DMS 273 (cell line): ENCODE results near the gene IL11.

Source experiments
- DNase-seq: peaks from one replicate; lab custom pipeline; 2025; ENCODE audit not compliant: unreplicated experiment; lab: John Stamatoyannopoulos, UW

IL11 gene

DNA sequence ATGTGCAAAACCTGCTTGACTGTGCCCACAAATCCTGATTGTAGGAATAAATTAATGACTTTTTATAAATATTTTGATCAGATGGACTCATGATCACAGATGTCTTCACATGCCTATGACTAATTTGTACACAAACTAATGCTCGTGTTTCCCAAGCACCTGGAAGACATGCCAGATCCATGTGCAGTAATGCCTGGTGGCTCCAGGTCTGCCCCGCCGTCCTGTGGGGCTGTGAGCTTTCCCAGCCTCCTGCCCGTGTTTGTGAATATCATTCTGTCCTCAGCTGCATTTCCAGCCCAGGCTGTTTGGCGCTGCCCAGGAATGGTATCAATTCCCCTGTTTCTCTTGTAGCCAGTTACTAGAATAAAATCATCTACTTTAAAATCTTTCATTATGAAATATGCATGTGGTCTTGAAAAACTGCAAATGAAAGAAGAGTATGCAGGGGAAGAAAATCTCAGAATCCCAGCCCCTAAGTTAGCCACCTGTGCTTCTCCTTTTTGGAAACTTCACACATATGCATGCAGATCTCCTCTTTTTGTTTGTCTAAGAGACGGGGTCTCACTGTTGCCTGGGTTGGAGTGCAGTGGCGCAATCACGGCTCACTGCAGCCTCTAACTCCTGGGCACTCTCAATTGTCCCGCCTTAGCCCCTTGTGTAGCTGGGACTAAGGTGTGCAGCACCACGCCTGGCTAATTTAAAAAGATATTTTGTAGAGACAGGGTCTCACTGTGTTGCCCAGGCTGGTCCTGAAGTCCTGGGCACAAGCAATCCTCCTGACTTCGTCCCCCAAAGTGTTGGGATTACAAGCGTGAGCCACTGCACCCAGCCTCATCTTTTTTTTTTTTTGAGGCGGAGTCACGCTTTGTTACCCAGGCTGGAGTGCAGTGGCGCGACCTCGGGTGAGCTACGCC is 21.7 kb upstream of the IL11 start:
- DNase-seq, result peak; percentile 59

DNA sequence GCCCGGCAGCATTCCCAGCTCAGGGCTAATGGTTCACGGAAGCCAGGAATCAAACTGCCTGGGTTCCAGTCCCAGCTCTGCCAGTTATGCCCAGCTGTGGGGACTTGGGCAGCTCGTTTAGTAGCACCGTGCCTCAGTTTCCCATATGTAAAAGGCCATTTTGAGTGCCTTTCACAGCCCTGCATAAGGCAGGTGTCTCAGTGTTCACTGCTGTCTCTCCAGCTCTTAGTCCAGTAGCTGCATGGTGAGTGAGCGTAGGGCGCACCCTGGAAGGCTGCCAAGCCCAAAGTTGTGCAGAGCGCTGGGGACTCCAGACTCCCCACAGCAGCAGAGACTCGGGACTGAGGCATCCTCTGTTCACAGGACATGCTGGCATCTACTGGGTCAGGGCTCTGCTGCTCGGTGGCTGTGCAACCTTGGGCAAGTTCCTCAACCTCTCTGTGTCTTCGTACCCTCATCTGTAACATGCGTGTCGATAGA is 21.0 kb upstream of the IL11 start:
- peak; percentile 59 for DNase-seq

DNA sequence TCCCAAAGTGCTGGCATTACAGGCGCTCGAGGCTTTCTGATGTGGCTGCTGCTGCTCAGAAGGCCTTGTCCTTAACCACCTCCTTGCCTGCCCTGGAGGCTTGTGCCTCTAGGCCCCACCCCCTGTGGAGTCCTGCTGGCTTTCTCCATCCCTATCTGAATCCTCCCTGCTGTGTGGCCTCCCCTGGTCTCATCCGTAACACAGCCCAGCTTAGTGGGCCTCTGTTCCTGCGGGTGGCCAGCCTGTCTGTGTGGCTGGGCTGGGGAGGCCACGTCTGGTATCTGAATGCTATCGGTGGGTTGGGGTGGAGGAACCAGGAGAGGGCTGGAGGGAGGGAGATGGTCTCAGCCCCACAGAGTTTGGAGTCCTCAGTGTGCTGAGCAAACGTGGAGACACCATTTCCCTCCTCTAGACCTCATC is 20.2 kb upstream of the IL11 start:
- peak; percentile 63 for DNase-seq

DNA sequence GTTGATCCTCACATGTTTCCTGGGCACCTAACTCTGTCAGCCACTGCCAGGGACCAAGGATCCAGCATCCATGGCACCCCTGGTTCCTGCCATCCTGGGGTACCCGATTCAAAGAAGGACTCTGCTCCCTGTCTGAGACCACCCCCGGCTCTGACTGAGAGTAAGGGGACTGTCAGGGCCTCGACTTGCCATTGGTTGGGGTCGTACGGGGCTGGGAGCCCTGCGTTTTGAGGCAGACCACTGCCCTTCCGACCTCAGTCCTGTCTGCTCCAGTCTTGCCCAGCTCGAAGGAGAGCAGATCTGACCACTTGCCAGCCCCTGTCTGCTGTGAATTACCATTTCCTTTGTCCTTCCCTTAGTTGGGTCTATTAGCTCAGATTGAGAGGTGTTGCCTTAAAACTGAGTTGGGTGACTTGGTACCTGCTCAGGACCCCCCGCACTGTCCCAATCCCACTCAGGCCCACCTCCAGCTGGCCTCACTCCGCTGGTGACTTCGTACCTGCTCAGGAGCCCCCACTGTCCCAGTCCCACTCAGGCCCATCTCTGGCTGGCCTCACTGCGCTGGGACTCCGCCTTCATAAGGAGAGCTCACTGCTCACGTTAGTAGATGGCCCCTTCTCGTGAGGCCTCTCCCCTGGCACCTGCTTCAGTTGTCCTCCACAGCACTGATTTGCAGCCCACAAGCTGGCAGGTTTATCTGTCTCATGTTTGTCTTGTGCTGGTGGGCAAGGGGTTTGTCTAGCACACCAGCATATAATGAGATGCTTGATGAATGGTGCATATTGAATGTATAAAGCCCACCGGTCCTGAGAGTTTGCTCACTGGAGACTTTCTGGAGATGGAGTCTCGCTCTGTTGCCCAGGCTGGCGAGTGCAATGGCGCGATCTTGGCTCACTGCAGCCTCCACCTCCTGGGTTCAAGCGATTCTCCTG is 19.4 kb upstream of the IL11 start:
- DNase-seq, result no peak

DNA sequence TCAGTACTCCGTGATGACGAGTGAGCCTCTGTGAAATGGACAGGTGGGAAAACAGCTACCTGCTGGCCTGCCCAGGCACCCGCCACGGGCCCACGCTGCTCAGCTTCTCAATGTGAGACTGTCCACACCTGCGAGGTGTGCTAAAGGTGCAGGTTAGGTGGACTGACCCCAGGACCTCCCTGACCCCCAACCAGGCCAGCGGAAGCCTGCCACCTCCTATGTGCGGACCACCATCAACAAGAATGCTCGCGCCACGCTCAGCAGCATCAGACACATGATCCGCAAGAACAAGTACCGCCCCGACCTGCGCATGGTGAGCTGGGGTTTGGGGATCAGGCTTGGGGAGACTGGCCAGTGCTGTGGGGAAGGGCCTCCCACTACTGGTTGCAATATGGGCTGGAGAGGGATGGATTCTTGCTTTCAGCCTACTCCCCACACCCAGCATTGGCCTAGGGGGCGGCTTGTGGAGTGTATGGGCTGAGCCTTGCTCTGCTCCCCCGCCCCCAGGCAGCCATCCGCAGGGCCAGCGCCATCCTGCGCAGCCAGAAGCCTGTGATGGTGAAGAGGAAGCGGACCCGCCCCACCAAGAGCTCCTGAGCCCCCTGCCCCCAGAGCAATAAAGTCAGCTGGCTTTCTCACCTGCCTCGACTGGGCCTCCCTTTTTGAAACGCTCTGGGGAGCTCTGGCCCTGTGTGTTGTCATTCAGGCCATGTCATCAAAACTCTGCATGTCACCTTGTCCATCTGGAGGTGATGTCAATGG is 17.7 kb upstream of the IL11 start:
- no peak for DNase-seq

DNA sequence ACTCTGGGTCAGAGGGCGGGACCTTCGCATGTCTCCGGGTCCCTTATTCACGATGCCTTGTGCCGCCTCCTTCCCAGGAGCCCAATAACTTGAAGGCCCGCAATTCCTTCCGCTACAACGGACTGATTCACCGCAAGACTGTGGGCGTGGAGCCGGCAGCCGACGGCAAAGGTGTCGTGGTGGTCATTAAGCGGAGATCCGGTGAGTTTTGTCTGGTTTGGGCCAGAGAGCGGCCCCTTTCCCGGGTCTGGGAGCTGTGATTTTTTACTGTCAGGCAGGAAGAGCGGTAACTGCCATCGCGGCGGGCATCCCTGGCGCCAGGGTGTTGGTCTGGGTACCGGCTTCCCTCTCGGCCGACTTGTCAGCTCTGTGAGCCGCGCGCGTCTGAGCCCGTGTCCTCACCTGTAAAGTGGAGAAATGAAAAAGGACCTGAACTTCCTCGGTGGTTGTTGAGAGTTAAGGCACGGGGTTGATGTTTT is 16.3 kb upstream of the IL11 start:
- DNase-seq, result no peak

DNA sequence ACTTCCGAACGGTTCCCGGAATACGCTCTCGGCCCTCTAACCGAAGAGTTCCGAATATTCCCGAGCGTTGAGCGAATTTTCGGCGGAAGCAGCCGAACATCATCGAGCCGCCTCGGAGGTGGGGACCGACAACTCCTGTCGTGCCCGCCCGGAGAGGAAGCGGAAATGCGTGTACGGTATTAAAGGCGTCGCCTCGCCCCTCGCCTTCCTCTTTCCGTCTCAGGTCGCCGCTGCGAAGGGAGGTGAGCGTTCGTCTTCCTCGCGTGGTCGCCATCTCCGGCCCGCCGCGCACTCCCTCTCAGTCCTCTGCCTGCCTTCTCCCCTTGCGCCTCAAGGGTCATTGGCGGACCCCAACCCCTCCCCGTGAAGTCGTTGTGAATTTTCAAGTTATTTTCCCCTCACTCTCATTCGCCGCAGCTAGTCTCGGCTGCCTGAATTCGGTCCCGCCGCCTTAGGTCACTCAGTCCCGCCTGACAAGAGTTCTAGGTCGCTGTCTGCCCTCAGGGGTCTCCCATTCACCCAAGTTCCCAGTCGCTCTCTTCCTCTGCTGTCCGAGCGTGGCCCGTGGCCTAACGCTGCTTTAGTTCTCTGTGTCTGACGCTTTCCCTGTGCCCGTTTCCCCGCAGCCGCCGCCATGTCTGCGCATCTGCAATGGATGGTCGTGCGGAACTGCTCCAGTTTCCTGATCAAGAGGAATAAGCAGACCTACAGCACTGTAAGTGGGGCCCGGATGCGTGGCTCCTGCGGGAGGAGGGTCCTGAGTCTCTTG is 15.6 kb upstream of the IL11 start, which contains the start of gene RPL28:
Gene RPL28 (plus strand): TSS at position 209 of the 769 bp plus-strand sequence. CDS start 426 bp downstream, at position 635.
- peak; percentile 100 for DNase-seq

DNA sequence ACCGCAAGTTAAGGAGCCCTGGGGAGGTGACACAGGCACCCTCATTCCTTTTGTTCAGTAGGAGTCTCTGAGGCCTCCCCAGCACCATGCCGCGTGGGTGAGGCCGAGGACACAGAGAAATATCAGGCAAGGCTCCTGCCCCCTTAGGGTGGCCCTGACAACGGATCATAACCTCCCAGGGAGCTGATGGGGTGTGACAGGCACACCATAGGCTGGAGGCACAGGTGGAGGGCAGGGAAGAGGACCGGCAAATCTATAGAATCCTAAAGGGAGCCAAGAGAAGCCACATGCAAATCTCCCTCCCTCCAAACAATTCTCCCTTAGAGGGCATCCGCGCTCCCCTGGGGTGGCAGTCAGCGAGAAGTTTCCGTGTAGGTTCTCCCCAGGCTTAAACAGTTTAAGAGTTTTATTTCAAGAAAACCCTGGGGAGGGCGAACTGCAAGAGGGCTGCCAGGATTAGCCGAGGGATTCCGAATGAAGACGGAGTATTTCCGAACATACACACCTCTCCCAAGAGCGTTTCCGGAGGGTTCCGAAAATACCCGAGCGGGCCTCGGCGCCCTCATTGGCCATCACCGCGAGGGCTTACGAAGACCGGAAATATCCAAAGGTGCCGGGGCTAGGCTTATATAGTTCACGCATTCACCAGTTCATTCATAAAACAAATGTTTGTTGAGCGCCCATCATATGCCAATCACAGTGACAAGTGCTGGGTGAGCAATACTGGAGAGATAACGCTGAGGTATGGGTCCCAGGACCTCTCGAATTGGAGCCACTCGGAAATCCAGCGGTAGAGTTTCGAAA is 14.9 kb upstream of the IL11 start:
- DNase-seq, result peak; percentile 99

DNA sequence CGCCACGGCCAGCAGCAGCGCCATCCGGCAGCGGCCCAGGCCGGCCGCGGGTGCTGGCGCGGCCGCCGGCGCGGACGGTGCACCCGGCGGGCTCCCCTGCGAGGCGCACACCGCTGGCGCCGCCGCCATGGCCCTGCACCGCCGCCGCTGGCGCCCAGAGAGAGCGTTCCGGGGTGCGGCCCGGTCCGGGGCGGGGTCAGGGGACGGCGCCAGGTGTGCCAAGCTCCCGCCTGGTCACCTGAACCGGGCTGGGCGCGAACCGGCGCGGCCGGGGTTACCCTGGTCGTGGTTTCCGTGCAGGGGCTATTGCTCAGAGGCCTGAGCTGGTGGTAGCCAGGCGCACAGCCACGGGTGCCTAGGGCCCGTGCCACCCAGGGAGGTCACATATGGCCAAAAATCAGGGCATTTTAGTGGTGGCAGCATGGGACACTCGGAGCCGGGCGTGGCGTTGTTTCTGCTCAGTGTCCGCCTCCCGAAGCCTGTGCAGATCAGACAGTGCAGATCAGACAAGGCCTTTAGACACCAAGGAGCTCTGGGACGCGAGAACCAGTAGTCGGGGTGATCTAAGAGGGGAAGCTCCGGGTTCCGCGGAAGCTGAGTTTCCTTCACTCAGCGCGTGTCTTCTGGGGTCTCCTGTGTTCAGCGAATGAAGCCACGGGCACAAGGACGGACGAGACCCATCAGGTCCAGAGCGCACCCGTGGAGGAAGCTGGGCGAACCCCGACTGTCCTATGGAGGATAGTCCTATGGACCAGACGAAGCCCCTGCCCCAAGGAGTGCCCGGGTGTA is 14.1 kb upstream of the IL11 start, which contains the start of gene TMEM238:
Gene TMEM238 (minus strand): TSS at position 162 of the 789 bp plus-strand sequence. CDS start 33 bp downstream, at position 129.
- peak; percentile 65 for DNase-seq

DNA sequence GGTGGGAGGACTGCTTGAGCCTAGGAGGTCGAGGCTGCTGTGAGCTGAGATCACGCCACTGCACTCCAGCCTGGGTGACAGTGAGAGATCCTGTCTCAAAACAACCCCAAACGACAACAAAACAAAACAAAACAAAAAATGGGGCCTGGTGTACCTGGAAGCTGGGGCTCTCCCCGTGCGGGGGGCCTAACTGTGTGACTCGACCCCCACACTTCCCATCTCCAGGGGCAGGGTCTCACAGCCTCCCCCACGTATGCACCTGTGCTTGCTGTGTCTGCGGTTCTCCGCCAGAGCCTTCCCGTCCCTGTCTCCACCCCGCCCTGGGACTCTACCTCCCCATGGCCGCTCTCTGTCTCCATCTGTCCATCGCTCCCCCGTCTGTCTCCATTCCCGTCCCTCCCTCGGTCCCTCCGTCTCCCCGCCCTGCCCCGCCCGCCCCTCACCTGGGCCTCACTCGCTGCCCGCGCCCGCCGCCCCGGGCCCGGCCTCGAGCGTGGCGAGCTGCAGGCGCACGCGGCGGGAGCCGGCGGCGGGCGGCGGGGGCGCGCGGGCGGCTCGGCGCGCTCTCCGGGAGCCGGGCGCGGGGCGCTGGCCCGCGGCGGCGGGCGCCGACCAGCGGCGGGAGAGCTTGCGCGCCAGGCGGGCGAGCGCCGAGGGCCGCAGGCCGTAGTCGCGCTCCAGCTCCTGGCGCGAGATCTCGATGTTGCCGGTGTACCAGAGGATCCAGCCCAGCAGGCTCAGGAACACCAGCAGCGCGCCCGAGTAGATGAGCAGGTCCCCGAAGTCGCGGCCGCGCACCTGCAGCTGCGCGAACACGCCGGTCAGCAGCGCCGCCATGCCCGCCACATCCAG is 13.2 kb upstream of the IL11 start:
- DNase-seq, result peak; percentile 90

DNA sequence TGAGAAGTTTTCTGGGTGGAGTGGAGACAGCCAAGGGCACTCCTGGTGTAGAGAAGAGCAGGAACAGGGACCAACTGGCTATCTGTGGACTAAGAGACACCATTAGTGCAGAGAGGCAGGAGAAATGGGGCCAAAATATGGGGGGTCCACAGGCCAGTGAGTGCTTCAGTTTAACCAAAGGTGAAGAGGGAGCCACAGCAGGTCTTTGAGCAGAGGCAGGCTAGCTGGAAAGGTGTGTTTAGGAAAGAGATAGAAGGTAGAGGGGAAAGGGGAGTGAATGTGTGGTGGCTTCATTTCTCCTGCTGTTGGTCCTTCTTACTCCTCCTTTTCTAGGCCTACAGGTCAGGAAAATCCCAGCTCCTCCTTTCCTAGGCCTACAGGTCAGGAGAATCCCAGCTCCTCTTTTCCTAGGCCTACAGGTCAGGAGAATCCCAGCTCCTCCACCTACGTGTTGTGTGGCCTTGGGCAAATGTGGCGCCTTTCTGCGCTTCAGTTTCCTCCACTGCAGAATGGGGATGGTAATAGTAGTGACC is 12.3 kb upstream of the IL11 start:
- DNase-seq, result no peak

DNA sequence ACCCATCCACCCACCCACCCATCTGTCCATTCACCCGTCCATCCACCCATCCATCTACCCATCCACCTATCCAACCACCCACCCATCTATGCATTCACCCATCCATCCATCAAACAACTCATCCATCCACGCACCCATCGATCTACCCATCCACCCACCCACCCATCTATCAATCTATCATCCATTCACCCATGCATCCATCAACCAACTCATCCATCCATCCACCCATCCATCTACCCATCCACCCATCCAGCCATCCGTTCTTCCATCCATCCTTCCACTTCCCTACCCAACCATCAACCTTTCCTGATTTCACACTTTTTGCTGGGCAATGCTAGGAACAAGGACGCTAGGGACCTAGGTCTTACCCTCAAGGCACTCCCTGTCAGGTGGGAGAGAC is 11.8 kb upstream of the IL11 start:
- no peak for DNase-seq

DNA sequence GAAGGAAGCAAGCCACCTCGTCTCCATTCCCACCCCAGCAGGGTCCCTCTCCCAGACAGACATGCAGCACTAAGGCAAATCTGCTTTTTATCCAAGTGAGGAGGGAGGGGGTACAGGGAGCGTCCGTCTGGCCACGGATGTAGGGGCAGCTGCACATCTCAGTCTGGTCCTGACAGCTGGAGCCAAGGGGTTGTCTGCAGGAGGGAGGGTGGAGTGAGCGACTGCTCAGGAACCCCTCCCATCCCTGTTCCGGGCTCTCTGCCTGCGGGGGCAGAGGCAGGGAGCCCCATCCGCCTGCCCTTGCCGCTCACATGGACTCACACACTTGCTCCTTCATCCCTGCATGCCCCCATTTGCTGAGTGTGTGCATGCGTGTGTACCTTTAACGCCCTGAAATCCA is 8.9 kb upstream of the IL11 start:
- DNase-seq, result peak; percentile 87

DNA sequence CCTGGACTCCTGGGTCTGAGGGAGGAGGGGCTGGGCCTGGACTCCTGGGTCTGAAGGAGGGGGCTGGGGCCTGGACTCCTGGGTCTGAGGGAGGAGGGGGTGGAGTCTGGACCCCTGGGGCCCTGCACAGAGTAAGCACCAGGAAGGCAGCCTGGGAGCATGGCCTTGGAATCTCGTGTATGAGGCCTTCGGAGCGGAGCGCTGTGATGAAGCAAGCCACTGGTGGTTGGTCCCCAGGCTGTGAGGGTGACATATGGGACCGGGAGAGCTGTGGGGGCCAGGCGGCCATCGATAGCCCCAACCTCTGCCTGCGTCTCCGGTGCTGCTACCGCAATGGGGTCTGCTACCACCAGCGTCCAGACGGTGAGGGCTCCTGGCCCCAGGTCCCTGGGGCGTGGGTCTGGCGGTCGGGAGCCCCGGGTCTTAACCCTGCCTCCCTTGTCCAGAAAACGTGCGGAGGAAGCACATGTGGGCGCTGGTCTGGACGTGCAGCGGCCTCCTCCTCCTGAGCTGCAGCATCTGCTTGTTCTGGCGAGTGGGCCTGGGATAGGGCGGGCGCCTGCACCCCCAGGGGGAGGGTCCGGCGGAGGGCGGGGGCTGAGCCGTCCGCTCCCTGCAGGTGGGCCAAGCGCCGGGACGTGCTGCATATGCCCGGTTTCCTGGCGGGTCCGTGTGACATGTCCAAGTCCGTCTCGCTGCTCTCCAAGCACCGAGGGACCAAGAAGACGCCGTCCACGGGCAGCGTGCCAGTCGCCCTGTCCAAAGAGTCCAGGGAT is 7.3 kb upstream of the IL11 start:
- DNase-seq, result peak; percentile 42

DNA sequence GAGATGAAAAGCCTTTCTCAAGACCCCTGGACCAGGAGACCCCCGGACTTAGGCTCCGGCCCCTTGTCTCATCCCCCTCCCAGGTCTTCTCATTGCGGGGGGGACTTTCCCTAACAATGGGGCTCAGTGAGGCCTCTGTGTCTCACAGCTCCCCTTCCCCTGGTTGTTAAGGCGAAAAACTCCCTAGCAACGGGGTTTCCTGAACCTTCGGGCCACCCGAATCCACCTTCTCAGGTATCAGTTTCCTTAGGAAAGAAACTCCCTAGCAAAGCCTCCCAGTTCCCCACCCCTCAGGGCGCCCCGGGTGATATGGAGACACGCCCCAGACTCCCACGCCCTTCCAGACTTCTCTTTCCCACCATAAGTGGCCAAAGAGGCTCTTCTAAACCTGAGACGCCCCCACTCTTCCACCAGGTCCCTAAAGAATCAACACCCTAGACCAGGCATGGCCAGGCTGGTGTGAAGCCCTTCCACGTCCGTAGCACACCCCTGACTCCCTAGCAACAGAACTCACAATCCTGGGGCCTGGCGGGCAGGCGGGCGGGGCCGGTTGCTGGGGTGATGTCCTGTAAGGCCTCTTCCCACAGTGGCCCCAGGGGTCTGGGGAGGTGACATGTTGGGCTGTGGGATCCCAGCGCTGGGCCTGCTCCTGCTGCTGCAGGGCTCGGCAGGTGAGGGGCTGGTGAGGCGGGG is 6.1 kb upstream of the IL11 start, which contains the start of gene TMEM190:
Gene TMEM190 (plus strand): TSS at position 586 of the 693 bp plus-strand sequence. CDS start 28 bp downstream, at position 614.
- DNase-seq, result peak; percentile 40
